Measurements from ENCODE around the gene RGS9. TPM values are rescaled to one million over a fixed set of nuclear protein-coding genes. Genes with fewer than 3 reads are reported as not detected.
A peak's percentile ranks its signal among the peaks of the same experiment; 100 is the strongest.
"Not testable (repeated sequence)": the region's sequence is repeated elsewhere in the genome, so short reads cannot be mapped to it uniquely, and the experiment has no call there.

Gene RGS9
- total RNA-seq, 1 experiment from 2014 or later: 11.2 TPM

DNA sequence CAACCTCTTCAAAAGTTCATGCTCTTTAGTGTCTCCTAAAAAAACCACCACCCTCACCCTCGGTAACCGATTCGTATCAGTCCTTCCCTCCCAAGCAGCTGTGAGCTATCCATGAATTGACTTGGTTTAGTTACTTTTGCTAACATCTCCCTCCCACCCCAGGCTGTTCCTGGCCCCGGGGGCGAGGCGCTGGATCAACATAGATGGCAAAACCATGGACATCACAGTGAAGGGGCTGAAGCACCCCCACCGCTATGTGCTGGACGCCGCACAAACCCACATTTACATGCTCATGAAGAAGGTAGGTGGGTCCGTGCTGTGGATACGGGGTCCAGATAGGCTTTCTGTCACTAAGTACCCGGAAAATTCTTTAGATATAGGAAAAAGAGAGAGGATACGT, 66.8 kb downstream of the RGS9 start:
- H3K27me3 ChIP-seq (replicated peaks): no peaks in the 10 kb centered on the region
- DNase-seq (ENCODE audit: low read depth in 1 of 2, low spot score in 2 of 2): no peak
- H3K4me3 ChIP-seq: no peak overlapping the region
- no peaks in the 10 kb centered on the region for H3K9me3 ChIP-seq (replicated peaks)
- no peaks in the 10 kb centered on the region for H3K36me3 ChIP-seq
- no peak overlapping the region for H3K27ac ChIP-seq
- H3K4me1 ChIP-seq (replicated peaks): no peaks in the 10 kb centered on the region

DNA sequence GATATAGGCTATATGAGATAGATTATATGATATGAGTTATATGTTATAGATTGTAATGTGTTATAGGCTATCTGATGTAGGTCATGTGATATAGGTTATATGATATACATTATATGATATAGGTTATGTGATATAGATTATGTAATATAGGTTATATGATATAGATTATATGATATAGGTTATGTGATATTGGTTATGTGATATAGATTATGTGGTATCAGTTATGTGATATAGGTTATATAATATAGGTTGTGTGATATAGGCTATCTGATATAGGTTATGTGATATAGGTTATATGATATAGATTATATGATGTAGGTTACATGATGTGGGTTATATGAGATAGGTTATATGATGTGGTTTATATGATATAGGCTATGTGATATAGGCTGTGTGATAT, 68.5 kb downstream of the RGS9 start:
- Histone ChIP-seq H3K36me3 (no peaks in the 10 kb centered on the region), H3K4me1 (replicated peaks) (peaks cover 13% of the 10 kb centered on the region), H3K4me3 (no peak overlapping the region), H3K27me3 (replicated peaks) (no peaks in the 10 kb centered on the region), H3K27ac (no peak overlapping the region), H3K9me3 (replicated peaks) (no peaks in the 10 kb centered on the region)
- DNase-seq (ENCODE audit: low read depth in 1 of 2, low spot score in 2 of 2): no peak

DNA sequence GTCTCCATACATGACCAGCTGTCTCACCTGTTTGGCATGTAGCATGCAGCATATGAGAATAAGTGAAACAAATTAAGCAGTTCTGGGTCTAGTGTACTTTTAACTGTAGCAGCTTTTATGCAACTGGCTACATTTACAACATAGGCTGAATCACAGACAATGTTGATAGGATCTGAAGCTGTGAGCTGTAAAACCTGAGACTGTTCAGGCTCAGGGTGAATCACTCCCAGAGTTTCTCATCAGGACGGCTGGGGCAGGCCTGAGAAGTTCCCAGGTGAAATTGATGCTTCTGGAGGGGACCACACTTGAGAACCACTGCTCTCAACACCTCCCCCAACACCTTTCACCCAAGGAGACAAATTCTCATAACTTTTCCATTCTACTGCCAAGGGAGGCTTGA, 70.3 kb downstream of the RGS9 start:
- DNase-seq (ENCODE audit: low read depth in 1 of 2, low spot score in 2 of 2); H3K27ac ChIP-seq; H3K27me3 ChIP-seq (replicated peaks); H3K9me3 ChIP-seq (replicated peaks); H3K4me3 ChIP-seq; H3K36me3 ChIP-seq: not testable (repeated sequence)
- peaks cover 13% of the 10 kb centered on the region for H3K4me1 ChIP-seq (replicated peaks)

DNA sequence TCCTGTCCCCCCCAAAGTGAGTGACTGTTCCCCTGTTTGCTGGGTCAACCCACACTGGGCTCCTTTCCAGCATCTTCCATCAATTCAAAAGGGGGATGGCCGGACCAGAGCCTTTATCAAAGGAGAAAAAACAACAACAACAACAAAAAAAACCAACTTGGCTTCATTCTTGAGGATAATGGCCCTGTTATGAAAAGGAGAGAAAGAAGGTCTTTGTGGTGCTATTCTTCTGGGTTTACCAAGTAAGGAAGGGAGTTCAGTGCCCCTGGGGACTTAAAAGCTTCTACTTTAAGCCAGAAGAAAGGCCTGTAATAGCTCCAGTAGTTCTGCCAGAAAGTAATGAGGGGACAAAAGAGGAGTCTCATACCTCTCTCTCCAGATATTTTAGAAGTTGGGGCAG, 71.5 kb downstream of the RGS9 start:
- no peaks in the 10 kb centered on the region for H3K9me3 ChIP-seq (replicated peaks)
- peaks cover 13% of the 10 kb centered on the region for H3K4me1 ChIP-seq (replicated peaks)
- DNase-seq (ENCODE audit: low read depth in 1 of 2, low spot score in 2 of 2): no peak
- H3K27me3 ChIP-seq (replicated peaks): no peaks in the 10 kb centered on the region
- H3K4me3 ChIP-seq: no peak overlapping the region
- H3K27ac ChIP-seq: no peak overlapping the region
- no peaks in the 10 kb centered on the region for H3K36me3 ChIP-seq

DNA sequence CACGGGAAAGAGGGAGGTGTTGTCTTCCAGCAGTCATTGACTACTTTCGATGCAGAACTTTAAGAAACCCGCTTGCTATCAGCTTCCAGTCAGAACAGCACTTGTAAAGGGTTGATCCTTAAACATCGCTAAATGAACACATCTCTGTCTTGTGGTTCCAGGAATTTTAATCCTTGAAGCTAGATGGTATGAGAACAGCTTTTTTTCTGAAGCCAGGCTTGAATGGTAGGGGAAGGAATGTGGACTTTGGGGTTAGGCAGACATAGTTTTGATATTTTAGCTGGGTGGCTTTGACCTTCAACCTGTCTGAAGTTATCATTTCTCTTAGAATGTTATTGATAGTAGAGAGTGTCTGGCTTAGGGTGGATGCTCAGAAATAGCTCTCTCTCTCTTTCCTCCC, 81.1 kb downstream of the RGS9 start:
- no peaks in the 10 kb centered on the region for H3K9me3 ChIP-seq (replicated peaks)
- H3K27ac ChIP-seq: no peak overlapping the region
- H3K36me3 ChIP-seq: no peaks in the 10 kb centered on the region
- peaks cover 9% of the 10 kb centered on the region for H3K4me1 ChIP-seq (replicated peaks)
- no peak overlapping the region for H3K4me3 ChIP-seq
- H3K27me3 ChIP-seq (replicated peaks): no peaks in the 10 kb centered on the region
- no peak for DNase-seq (ENCODE audit: low read depth in 1 of 2, low spot score in 2 of 2)

DNA sequence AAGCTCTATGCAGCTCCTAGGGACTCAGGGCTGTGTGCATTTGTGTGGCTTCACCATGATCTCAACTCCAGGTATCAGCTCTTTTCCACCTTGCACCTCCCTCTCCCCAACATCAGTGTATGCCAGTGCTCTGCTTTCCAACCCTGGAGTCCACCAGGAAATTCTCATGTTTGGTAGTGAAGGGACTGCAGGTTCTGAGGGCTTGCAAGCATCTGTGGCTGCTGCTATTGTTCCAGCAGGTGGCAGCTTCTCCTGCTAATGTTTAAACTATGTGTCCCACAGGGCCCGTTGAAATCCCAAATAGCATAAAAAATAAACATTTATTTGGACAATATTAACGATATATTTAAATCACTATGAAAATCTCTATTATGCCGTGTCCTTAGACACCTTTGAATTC, 82.0 kb downstream of the RGS9 start:
- no peak for DNase-seq (ENCODE audit: low read depth in 1 of 2, low spot score in 2 of 2)
- H3K27me3 ChIP-seq (replicated peaks): no peaks in the 10 kb centered on the region
- no peaks in the 10 kb centered on the region for H3K9me3 ChIP-seq (replicated peaks)
- peaks cover 9% of the 10 kb centered on the region for H3K4me1 ChIP-seq (replicated peaks)
- H3K36me3 ChIP-seq: no peaks in the 10 kb centered on the region
- H3K27ac ChIP-seq: no peak overlapping the region
- H3K4me3 ChIP-seq: no peak overlapping the region

DNA sequence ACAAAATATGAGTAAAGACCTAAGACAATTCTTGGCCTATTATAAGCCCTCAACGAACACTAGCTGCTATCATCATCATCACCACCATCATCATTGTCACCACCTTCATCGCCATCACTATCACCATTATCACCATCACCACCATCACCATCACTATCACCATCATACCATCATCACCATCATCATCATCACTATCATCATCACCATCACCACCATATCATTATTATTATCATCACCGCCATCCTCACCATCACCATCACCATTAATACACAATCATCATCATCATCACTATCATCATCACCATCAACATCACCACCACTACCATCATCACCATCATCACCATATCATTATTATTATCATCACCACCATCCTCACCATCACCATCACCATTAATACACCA, 82.5 kb downstream of the RGS9 start:
- H3K4me3 ChIP-seq: no peak overlapping the region
- peaks cover 9% of the 10 kb centered on the region for H3K4me1 ChIP-seq (replicated peaks)
- no peaks in the 10 kb centered on the region for H3K27me3 ChIP-seq (replicated peaks)
- no peaks in the 10 kb centered on the region for H3K36me3 ChIP-seq
- DNase-seq (ENCODE audit: low read depth in 1 of 2, low spot score in 2 of 2): no peak
- H3K9me3 ChIP-seq (replicated peaks): no peaks in the 10 kb centered on the region
- no peak overlapping the region for H3K27ac ChIP-seq

DNA sequence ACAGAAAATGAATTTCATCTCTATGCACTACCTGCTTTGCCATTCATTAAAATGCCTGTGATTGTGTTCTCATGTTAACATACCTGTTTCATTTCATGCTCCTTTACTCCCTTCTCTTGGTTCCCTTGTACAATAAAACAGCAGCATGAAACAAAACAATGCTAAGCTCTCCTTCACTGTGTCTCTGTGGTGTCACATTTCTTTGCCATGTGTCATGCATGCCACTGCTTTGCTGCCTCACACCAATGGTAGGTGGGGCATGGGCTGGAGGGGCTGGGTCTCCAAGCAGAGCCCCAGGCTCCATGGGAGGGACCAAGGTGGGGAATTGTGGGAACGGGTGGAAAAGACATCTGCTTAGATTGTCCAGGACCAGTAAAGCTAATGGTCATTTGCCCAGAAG, 83.6 kb downstream of the RGS9 start:
- no peaks in the 10 kb centered on the region for H3K9me3 ChIP-seq (replicated peaks)
- peak in 1 of 2 experiments; percentile 54 for DNase-seq (ENCODE audit: low read depth in 1 of 2, low spot score in 2 of 2)
- H3K27ac ChIP-seq: no peak overlapping the region

DNA sequence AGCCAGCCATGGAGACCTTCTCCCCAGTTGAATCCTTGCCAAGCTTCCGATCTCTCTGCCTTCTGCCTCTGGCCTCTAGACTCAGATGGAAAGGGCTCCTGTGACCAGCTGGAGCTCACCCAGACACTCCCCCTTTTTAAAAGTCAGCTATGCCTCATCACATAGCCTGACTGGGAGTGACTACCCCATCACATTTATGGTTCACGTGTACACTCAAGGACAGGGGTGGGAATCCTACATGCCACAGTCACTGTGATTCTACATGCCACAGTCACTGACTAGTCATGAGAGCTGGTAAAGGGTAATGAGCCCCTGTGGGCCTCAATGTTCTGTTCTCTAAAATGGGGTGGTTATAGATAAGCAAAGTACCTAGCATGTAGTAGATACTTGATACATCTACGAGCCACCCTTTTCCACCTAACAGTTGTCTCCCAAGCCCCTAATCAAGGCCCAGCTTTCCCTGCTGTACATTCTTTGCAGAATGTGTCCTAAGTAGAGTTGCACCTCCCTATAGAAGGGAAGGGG, 85.1 kb downstream of the RGS9 start:
- no peak overlapping the region for H3K4me3 ChIP-seq
- no peak for DNase-seq (ENCODE audit: low read depth in 1 of 2, low spot score in 2 of 2)

More for the DNA sequence above, 83.6 kb downstream of the RGS9 start:
- Histone ChIP-seq H3K4me1 (replicated peaks) (peaks cover 9% of the 10 kb centered on the region), H3K4me3 (no peak overlapping the region), H3K27me3 (replicated peaks) (no peaks in the 10 kb centered on the region), H3K36me3 (no peaks in the 10 kb centered on the region)

DNA sequence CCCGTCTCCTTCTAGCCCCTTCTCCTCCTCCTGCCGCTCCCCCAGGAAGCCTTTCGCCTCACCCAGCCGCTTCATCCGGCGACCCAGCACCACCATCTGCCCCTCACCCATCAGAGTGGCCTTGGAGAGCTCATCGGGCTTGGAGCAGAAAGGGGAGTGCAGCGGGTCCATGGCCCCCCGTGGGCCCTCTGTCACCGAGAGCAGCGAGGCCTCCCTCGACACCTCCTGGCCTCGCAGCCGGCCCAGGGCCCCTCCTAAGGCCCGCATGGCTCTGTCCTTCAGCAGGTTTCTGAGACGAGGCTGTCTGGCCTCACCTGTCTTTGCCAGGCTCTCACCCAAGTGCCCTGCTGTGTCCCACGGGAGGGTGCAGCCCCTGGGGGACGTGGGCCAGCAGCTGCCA, 87.9 kb downstream of the RGS9 start:
- no peak for DNase-seq (ENCODE audit: low read depth in 1 of 2, low spot score in 2 of 2)
- H3K9me3 ChIP-seq (replicated peaks): no peaks in the 10 kb centered on the region
- peaks cover 22% of the 10 kb centered on the region for H3K27me3 ChIP-seq (replicated peaks)
- H3K36me3 ChIP-seq: no peaks in the 10 kb centered on the region
- no peak overlapping the region for H3K27ac ChIP-seq
- peaks cover 14% of the 10 kb centered on the region for H3K4me1 ChIP-seq (replicated peaks)
- H3K4me3 ChIP-seq: no peak overlapping the region

More for the DNA sequence above, 85.1 kb downstream of the RGS9 start:
- Histone ChIP-seq H3K9me3 (replicated peaks) (no peaks in the 10 kb centered on the region), H3K36me3 (no peaks in the 10 kb centered on the region), H3K27me3 (replicated peaks) (no peaks in the 10 kb centered on the region), H3K27ac (no peak overlapping the region), H3K4me1 (replicated peaks) (peaks cover 9% of the 10 kb centered on the region)

DNA sequence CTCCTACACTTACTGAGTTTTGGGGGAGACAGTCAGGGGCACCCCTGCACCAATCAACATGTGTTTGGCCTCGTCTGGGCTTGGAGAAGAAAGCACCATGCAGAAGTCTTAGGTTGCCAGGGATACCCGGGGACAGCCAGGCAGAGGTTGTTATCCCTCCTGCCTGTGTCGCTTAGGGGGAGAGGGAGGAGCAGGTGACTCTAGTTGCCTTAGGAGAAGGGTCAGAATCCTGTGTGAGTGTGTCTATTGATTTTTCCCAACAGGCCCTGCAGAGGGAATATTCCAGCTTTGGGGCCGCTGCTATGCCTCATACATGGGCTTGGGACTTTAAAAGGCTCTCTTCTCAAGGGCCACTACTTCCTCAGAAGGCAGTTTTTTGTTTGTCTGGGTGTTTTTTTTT, 89.1 kb downstream of the RGS9 start:
- no peak overlapping the region for H3K27ac ChIP-seq
- H3K27me3 ChIP-seq (replicated peaks): peaks cover 22% of the 10 kb centered on the region
- H3K36me3 ChIP-seq: no peaks in the 10 kb centered on the region
- H3K9me3 ChIP-seq (replicated peaks): no peaks in the 10 kb centered on the region
- no peak for DNase-seq (ENCODE audit: low read depth in 1 of 2, low spot score in 2 of 2)
- no peak overlapping the region for H3K4me3 ChIP-seq
- H3K4me1 ChIP-seq (replicated peaks): peaks cover 5% of the 10 kb centered on the region

DNA sequence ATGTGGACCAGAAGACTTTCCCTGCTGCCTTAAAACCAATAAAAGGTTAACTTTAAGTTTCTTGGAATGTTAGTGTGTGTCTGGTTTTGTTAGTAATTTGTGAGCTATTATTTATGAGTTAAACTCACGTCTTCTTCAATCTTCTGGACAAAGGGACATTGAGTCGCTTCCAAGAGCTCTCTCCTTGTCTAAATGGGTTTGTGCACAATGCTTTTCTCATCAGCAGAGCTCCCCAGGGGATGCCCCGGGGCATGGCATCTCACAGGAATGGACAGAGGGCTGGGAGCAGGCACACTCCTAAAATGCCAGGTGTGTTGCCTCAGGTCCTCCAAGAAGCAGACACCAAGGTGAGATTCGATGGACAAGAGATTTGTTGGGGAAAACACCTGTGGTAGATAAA, 90.5 kb downstream of the RGS9 start:
- Histone ChIP-seq H3K36me3 (no peaks in the 10 kb centered on the region), H3K9me3 (replicated peaks) (no peaks in the 10 kb centered on the region), H3K4me1 (replicated peaks) (peaks cover 9% of the 10 kb centered on the region), H3K27me3 (replicated peaks) (peaks cover 22% of the 10 kb centered on the region), H3K4me3 (no peak overlapping the region), H3K27ac (no peak overlapping the region)
- DNase-seq (ENCODE audit: low read depth in 1 of 2, low spot score in 2 of 2): no peak

DNA sequence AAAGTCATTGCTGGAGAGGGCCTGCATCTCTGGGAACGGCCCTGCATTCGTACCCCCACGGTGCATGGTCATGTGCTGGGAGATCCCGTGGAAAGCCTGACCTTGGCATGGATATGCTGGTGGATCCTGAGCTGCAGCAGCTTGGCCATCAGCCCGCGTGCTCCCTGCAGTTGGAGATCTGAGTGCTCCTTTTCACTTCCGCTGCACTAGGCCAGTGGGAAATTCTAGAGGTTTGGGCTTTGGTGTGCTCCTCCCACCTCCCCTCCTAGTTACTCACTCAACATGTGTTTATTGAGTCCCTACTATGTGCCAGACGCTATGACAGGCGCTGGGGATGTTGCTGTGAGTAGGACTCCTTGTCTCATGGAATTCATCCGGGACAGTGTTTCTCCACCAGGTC, 91.1 kb downstream of the RGS9 start:
- DNase-seq (ENCODE audit: low read depth in 1 of 2, low spot score in 2 of 2): no peak
- H3K36me3 ChIP-seq: no peaks in the 10 kb centered on the region
- H3K4me1 ChIP-seq (replicated peaks): peaks cover 9% of the 10 kb centered on the region
- peaks cover 22% of the 10 kb centered on the region for H3K27me3 ChIP-seq (replicated peaks)
- no peaks in the 10 kb centered on the region for H3K9me3 ChIP-seq (replicated peaks)
- no peak overlapping the region for H3K27ac ChIP-seq
- H3K4me3 ChIP-seq: no peak overlapping the region

DNA sequence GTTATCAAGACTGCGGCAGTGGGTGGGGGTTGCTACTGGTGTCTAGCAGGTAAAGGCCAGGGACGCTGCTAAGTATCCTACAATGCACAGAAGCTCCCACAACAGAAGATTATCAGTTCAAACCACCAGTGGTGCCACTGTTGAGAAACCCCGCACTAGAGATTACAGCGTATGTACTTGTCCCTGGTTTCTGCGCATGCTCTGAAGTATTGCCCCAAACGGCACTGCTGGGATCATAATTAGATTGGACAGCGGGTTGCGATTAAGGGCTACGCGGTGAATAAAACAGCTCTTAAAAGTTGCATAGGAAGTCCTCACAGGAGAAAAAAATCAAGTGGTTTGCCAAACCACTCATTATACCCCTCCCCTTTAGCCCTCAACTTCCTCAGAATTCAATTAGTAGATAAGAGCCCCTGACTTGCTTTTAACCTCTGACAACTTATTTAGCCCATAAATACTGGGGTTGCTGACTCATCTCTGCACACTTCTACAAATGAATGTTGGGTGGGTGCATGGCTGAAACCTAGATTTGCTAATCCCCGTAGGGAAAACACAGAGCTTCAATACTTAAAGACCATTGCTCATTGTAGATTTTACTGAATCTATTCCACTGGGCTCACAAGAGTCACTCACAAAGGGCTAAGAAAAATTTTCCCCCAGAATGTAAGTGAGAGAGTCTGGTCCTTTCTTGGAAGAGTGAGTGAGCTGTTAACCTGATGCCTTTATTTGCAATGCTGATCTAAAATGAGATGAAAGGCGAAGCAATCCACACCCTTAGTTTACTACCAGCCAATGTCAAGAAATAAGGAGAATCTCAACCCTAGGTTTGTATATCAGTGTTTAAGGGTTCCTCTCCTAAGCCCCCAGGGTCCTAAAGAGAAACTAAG, 91.8 kb downstream of the RGS9 start:
- Histone ChIP-seq H3K9me3 (replicated peaks) (no peaks in the 10 kb centered on the region), H3K4me3 (no peak overlapping the region), H3K27ac (no peak overlapping the region), H3K4me1 (replicated peaks) (peaks cover 9% of the 10 kb centered on the region), H3K36me3 (no peaks in the 10 kb centered on the region), H3K27me3 (replicated peaks) (peaks cover 22% of the 10 kb centered on the region)
- DNase-seq (ENCODE audit: low read depth in 1 of 2, low spot score in 2 of 2): no peak
